Activated CD8-positive, alpha-beta T cell treated with anti-CD3 and anti-CD28 coated beads, Interleukin-2, amount 10 ng/mL, durations not matched to agents 7 days and 5 days (primary cell): ENCODE measurements around the gene ABCD4. TPM values are rescaled to one million over a fixed set of nuclear protein-coding genes. Genes with fewer than 3 reads are reported as not detected.
"Not testable (repeated sequence)": the region's sequence is repeated elsewhere in the genome, so short reads cannot be mapped to it uniquely, and the experiment has no call there.

Experiments used
- ATAC-seq: fragments of 150-1000 bp; cut with Tn5 transposase; one replicate; pipeline ENCODE4 v1.10.0; 2021; ENCODE audit warnings: moderate library complexity
- CTCF ChIA-PET: fragments of 350-600 bp; sonication (Branson Sonifier 250); formaldehyde crosslinking; loops from one replicate; lab custom pipeline; 2021; ENCODE audit warnings: antibody characterized with exemption; lab: Charles Lee
- POLR2A ChIA-PET: fragments of 350-600 bp; sonication (Branson Sonifier 250); formaldehyde crosslinking; loops from one replicate; lab custom pipeline; 2021; ENCODE audit warnings: antibody characterized with exemption; lab: Charles Lee
- DNase-seq: peaks from one replicate; pipeline ENCODE4 v3.0.0-alpha.2; 2020
- H3K27ac Mint-ChIP-seq: one replicate; pipeline ENCODE4 v1.8.0; 2021; ENCODE audit warnings: mild to moderate bottlenecking, mixed read lengths
- H3K27me3 Mint-ChIP-seq: one replicate; pipeline ENCODE4 v1.8.0; 2021; ENCODE audit warnings: low read depth, mixed read lengths
- H3K36me3 Mint-ChIP-seq: one replicate; pipeline ENCODE4 v1.8.0; 2021; ENCODE audit warnings: low read depth, mixed read lengths
- H3K4me1 Mint-ChIP-seq: one replicate; pipeline ENCODE4 v1.8.0; 2021; ENCODE audit warnings: low read depth, mixed read lengths
- H3K4me3 Mint-ChIP-seq: one replicate; pipeline ENCODE4 v1.8.0; 2021; ENCODE audit warnings: mild to moderate bottlenecking, mixed read lengths
- H3K9me3 Mint-ChIP-seq: one replicate; pipeline ENCODE4 v1.8.0; 2022; ENCODE audit warnings: mixed read lengths; ENCODE audit not compliant: insufficient read depth
- total RNA-seq, 2 experiments: library from RNA; stranded (reverse); gene quantifications; one replicate each; pipeline ENCODE4 v1.2.3, GENCODE V29; 2021

The ABCD4 gene
- total RNA-seq, 2 experiments from 2014 or later, result 41.9 to 43.2 TPM

DNA sequence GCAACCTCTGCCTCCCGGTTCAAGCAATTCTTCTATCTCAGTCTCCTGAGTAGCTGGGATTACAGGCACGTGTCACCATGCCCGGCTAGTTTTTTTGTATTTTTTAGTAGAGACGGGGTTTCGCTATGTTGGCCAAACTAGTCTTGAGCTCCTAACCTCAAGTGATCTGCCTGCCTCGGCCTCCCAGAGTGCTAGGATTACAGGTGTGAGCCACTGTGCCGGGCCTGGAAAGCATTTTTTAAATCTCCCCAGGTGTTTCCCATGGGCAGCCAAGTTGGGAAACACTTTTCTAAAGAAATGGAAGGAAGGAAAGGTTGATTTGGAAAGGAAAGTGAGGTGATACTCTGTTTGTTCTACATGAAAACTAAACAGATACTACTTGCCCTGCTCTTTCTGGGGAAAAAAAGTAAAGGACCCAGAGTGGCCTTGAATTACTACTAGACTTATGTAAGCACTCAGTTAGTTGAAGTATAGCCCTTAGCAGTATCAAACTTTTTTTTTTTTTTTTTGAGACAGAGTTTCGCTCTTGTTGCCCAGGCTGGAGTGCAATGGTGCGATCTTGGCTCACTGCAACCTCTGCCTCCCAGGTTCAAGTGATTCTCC lies 27.3 kb upstream of the ABCD4 start:
- H3K4me3 Mint-ChIP-seq, H3K27me3 Mint-ChIP-seq, H3K4me1 Mint-ChIP-seq: not testable (repeated sequence)

DNA sequence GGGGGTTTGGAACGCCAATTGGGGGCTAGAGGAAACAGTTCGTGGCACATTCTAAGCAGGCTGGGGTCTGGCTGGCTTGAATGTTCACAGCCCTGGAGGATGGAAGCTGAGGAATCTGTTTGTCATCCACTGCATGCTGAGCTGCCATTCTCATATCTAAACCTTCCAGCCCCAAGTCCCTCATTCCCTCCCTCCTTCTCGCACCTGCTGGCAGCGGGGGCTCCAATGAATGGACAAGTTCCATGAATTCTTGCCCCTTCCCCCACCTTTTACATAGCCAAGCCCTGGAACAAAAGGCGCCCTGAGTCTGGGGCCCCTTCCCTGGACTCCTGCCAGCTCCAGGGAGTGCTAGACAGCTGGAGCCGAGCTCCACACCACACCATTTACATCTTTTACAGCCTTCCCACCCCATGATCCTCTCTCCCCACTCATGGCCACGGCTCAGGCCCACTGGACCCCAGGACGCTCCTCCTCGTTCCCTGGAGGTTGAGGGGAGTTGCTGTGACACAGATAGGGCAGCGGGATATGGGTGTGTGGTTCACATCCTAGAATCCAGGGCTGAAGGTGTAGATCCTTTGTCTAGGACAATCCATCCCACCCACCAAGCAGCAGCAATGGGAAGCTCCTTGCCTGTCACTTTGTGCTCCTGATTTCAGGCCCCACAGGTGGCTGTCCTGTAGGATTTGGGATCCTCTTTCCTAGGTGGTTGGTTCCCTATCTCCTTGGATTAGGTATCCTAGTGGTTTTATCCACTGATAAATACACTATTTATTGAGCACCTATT lies 23.8 kb upstream of the ABCD4 start:
- Mint-ChIP-seq H3K9me3 (no peaks in the 10 kb centered on the region), H3K27me3 (peaks cover 11% of the 10 kb centered on the region), H3K36me3 (no peaks in the 10 kb centered on the region), H3K4me3 (no peak overlapping the region), H3K4me1 (no peaks in the 10 kb centered on the region), H3K27ac (no peak overlapping the region)
- ATAC-seq, result no peak
- CTCF ChIA-PET, result interaction anchor here (1.3 to 1.5 kb wide), 2 partner anchors 24 to 73 kb away, joined by 3 read pairs; no protein-coding TSS in a partner anchor
- DNase-seq, result no peak
- POLR2A ChIA-PET, result no interaction called here

More for the DNA sequence above, 27.3 kb upstream of the ABCD4 start:
- DNase-seq, H3K27ac Mint-ChIP-seq, POLR2A ChIA-PET, H3K36me3 Mint-ChIP-seq, ATAC-seq, CTCF ChIA-PET, H3K9me3 Mint-ChIP-seq: not testable (repeated sequence)

DNA sequence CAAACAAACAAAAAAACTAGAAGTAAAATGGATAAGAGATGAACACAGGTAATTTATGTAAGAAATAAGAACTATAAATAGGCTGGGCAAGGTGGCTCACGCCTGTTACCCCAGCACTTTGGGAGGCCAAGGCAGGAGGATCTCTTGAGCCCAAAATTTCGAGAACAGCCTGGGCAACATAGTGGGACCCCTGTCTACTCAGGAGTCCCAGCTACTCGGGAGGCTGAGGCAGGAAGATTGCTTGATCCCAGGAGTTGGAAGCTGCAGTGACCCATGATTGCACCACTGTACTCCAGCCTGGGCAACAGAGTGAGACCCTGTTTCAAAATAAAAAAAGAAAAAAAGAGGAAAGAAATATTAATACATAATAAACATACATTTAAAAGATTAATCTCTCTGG lies 22.7 kb upstream of the ABCD4 start:
- POLR2A ChIA-PET, result no interaction called here
- ATAC-seq (no peak), DNase-seq (no peak)
- CTCF ChIA-PET, result interaction anchor here (1.0 to 1.5 kb wide), 4 partner anchors 12 to 294 kb away, joined by 3 read pairs; no protein-coding TSS in a partner anchor
- Mint-ChIP-seq H3K36me3 (no peaks in the 10 kb centered on the region), H3K27me3 (peaks cover 15% of the 10 kb centered on the region), H3K4me3 (no peak overlapping the region), H3K27ac (no peak overlapping the region), H3K4me1 (no peaks in the 10 kb centered on the region), H3K9me3 (no peaks in the 10 kb centered on the region)

DNA sequence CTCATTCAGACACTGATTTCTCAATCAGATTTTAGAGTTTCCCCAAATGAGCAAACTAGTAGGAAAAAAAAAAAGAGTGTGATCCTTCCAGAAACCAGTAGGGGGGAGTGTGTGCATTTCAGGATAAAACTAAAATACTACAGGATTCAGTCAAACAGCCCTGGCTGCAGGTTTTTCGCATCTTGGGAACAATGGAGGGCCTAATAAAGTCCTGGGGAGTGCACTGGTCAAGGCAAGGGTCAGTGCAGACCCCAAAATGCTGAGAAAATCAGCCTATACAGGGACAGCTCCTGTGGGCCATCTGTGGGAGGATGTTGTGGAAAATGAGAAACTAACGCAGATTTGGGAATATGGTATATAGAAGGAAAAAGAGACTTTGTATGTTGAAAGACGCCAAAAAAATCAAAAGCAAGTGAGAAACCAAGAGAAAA lies 22.2 kb upstream of the ABCD4 start:
- no peak for DNase-seq
- H3K27me3 Mint-ChIP-seq, result peaks cover 15% of the 10 kb centered on the region
- ChIA-PET POLR2A (no interaction called here), CTCF (interaction anchor here (1.0 to 1.5 kb wide), 5 partner anchors 11 to 295 kb away, joined by 3 read pairs; no protein-coding TSS in a partner anchor)
- H3K27ac Mint-ChIP-seq, result no peak overlapping the region
- H3K4me3 Mint-ChIP-seq, result no peak overlapping the region
- ATAC-seq, result no peak
- H3K4me1 Mint-ChIP-seq, result no peaks in the 10 kb centered on the region
- no peaks in the 10 kb centered on the region for H3K9me3 Mint-ChIP-seq
- no peaks in the 10 kb centered on the region for H3K36me3 Mint-ChIP-seq

DNA sequence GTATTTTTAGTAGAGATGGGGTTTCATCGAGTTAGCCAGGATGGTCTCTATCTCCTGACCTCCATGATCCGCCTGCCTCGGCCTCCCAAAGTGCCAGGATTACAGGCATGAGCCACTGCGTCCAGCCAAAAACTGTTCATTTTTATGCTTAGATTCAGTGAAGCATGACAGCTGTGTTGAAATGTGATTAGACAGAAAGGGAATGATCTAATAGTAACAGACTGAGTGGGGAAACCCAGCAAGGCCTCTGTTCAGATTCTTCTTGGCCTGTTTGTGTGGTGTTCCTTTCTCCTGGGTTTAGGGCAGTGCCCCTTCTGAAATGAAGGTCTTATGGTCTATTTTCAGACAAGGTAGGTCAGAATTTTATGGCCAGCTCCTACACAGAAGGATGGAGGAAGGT lies 11.8 kb upstream of the ABCD4 start:
- CTCF ChIA-PET, result no interaction called here
- DNase-seq, result no peak
- Mint-ChIP-seq H3K27ac (no peak overlapping the region), H3K4me1 (no peaks in the 10 kb centered on the region), H3K36me3 (no peaks in the 10 kb centered on the region), H3K27me3 (no peaks in the 10 kb centered on the region), H3K9me3 (no peaks in the 10 kb centered on the region), H3K4me3 (no peak overlapping the region)
- POLR2A ChIA-PET, result no interaction called here
- no peak for ATAC-seq

DNA sequence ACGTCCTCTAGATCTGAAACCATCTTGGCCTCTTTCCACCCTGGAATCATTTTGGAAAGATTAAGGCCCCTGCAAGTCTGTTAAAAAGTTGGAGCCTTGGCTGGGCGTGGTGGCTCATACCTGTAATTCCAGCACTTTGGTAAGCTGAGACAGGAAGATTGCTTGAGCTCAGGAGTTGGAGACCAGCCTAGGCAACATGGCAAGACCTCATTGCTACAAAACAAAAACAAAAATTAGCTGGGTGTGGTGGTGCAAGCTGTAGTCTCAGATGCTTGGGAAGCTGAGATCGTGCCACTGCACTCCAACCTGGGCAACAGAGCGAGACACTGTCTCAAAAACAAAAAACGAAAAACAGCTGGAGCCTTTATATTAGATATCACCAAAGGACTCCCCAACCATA lies 10.9 kb upstream of the ABCD4 start:
- H3K9me3 Mint-ChIP-seq, result no peaks in the 10 kb centered on the region
- DNase-seq (no peak), ATAC-seq (no peak)
- no peak overlapping the region for H3K4me3 Mint-ChIP-seq
- no peaks in the 10 kb centered on the region for H3K27me3 Mint-ChIP-seq
- no peaks in the 10 kb centered on the region for H3K4me1 Mint-ChIP-seq
- CTCF ChIA-PET, result interaction anchor here (0.9 to 1.0 kb wide), 2 partner anchors 10 to 11 kb away, joined by 3 read pairs; partner anchors contain the start of gene ABCD4
- POLR2A ChIA-PET, result interaction anchor here (0.9 kb wide), 1 partner anchor 11 kb away, joined by 4 read pairs; no protein-coding TSS in a partner anchor
- no peaks in the 10 kb centered on the region for H3K36me3 Mint-ChIP-seq
- no peak overlapping the region for H3K27ac Mint-ChIP-seq

DNA sequence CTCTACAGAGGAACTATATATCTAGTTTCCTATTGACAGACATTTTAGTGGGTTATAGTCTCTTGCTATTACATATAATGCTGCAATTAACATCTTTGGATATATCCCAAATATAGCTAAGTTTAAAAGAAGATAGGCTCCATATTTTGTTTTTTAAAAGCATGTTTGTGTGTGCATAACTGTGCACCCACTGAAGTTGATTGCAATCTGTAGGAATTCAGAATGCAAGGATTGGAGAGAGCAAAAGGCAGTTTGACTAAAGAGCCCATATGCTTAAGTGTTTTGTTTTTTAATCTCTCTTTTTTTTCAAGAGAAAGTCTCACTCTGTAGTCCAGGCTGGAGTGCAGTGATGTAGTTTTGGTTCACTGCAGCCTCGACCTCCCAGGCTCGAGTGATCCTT lies 9.4 kb upstream of the ABCD4 start:
- ATAC-seq (no peak), DNase-seq (no peak)
- POLR2A ChIA-PET, result interaction anchor here (0.6 kb wide), 1 partner anchor 1307 kb away, joined by 3 read pairs; no protein-coding TSS in a partner anchor
- no peaks in the 10 kb centered on the region for H3K27me3 Mint-ChIP-seq
- H3K9me3 Mint-ChIP-seq, result no peaks in the 10 kb centered on the region
- H3K4me1 Mint-ChIP-seq, result no peaks in the 10 kb centered on the region
- H3K4me3 Mint-ChIP-seq, result no peak overlapping the region
- CTCF ChIA-PET, result interaction anchor here (1.1 to 1.3 kb wide), 2 partner anchors 9 to 16 kb away, joined by 3 read pairs; no protein-coding TSS in a partner anchor
- no peaks in the 10 kb centered on the region for H3K36me3 Mint-ChIP-seq
- H3K27ac Mint-ChIP-seq, result no peak overlapping the region

DNA sequence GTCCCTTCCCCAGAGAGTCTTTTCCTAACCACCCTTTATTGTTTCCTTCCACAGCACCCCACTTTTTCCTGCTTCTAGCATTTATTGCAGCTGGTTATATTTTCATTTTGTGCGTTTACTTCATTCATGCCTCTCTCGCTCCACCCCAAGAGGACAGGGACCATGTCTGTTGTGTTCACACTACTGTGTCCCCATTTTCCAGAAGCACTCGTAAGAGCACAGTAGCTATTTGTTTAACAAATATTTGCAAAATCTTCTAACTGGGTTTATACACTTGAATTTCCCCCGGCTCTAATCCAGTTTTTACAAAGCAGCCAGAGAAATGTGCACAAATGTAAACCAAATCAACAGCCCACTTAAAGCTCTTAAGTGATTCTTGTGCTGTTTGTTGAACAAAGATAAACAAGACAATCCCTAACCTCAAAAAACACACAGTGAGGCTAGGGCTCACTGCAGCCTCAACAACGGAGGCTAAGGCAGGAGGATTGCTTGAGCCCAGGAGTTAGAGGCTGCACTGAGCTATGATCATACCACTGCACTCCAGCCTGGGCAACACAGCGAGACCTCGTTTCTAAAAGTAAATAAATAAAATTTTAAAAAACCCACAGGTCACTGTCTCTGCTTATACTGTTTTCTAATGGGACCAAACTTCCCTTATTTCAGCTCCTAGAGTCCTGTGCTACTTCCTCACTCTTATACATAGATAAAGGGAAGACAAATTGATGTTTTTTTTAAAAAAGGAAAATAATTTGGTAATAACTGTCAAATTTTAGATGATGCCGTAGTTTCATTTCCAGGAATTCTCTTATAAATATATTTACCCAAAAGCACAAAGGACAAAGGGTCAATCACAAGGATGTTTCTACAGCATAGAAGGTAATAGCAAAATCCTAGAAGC lies 6.6 kb upstream of the ABCD4 start:
- Mint-ChIP-seq H3K9me3 (no peaks in the 10 kb centered on the region), H3K27ac (no peak overlapping the region)

DNA sequence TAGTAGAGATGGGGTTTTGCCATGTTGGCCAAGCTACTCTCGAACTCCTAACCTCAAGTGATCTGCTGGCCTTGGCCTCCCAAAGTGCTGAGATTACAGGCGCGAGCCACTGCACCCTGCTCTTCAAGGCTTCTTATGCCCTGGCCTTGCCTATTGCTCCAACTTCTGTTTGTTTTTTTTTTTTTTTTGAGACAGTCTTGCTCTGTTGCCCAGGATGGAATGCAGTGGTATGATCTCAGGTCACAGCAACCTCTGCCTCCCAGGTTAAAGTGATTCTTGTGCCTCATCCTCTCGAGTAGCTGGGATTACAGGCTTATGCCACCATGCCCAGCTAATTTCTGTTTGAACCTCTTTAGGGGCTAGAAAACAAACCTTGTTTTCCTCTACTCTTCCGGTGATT lies 6.0 kb upstream of the ABCD4 start:
- DNase-seq, result no peak
- Mint-ChIP-seq H3K27ac (no peak overlapping the region), H3K4me1 (no peaks in the 10 kb centered on the region), H3K27me3 (no peaks in the 10 kb centered on the region), H3K4me3 (no peak overlapping the region), H3K9me3 (no peaks in the 10 kb centered on the region), H3K36me3 (no peaks in the 10 kb centered on the region)
- CTCF ChIA-PET, result no interaction called here
- POLR2A ChIA-PET, result no interaction called here
- no peak for ATAC-seq

More for the DNA sequence above, 6.6 kb upstream of the ABCD4 start:
- DNase-seq, result no peak
- Mint-ChIP-seq H3K27me3 (no peaks in the 10 kb centered on the region), H3K4me3 (no peak overlapping the region), H3K36me3 (no peaks in the 10 kb centered on the region), H3K4me1 (no peaks in the 10 kb centered on the region)
- ChIA-PET POLR2A (no interaction called here), CTCF (no interaction called here)
- no peak for ATAC-seq

DNA sequence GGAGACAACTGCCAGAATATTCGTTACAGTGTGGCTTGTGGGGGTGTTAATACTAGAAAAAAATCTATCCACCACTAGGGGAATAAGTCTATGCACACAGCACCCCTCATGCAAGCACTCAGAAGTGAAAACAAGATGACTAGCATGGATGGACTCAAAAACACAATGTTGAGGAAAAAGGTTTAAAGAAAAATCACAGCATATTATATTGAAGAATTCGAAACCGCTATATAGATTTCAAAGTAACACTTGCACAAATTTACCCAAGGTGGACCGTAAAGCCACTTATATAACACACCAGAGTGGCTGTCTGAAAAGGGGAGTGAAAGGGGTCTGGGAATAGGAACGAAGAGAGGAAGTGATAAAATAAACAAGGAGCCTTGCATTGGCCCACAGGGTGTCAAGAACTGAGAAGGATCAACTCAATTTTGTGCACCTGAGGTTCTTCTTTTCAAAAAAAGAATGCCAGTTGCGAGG lies 544 bp downstream of the ABCD4 start:
- peaks cover 22% of the 10 kb centered on the region for H3K4me1 Mint-ChIP-seq
- ATAC-seq, result peak; percentile 77
- H3K36me3 Mint-ChIP-seq, result peaks cover 12% of the 10 kb centered on the region
- ChIA-PET POLR2A (interaction anchor here (0.7 kb wide), 1 partner anchor 11 kb away, joined by 4 read pairs; no protein-coding TSS in a partner anchor), CTCF (interaction anchor here (0.8 to 1.8 kb wide), 5 partner anchors 12 to 191 kb away, joined by 3 to 4 read pairs (median 3); partner anchors contain the start of genes ISCA2 and NPC2)
- peak overlapping the region; percentile 92 for H3K27ac Mint-ChIP-seq
- no peaks in the 10 kb centered on the region for H3K27me3 Mint-ChIP-seq
- peak; percentile 52 for DNase-seq
- peak overlapping the region; percentile 98 for H3K4me3 Mint-ChIP-seq
- H3K9me3 Mint-ChIP-seq, result no peaks in the 10 kb centered on the region

DNA sequence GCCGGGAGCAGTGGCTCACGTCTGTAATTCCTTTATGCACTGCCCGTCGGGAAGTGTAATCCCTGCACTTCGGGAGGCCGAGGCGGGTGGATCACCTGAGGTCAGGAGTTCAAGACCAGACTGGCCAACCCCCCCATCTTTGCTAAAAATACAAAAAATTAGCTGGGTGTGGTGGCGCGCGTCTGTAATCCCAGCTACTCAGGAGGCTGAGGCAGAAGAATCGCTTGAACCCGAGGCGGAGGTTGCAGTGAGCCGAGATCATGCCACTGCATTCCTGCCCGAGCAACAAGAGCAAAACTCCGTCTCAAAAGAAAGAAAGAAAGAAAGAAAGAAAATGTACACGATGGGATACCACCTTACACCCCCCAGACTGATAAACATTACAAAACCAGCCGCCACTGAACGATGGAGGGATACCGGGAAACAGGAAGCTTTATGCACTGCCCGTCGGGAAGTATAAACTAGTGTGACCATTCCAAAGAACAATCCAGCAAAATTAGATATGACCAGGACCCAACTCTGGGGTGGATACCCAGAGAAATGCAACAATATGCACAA lies 1.1 kb downstream of the ABCD4 start:
- ATAC-seq, result no peak
- Mint-ChIP-seq H3K4me1 (peaks cover 22% of the 10 kb centered on the region), H3K27me3 (no peaks in the 10 kb centered on the region), H3K36me3 (peaks cover 14% of the 10 kb centered on the region), H3K9me3 (no peaks in the 10 kb centered on the region), H3K4me3 (peak overlapping the region; percentile 98), H3K27ac (peak overlapping the region; percentile 92)
- CTCF ChIA-PET, result interaction anchor here (0.9 to 1.3 kb wide), 3 partner anchors 27 to 119 kb away, joined by 3 to 4 read pairs (median 3); no protein-coding TSS in a partner anchor
- DNase-seq, result no peak
- POLR2A ChIA-PET, result no interaction called here
